Posterior vena cava (tissue), 2 donors: ENCODE measurements around the gene UNC45B. TPM values are rescaled to one million over a fixed set of nuclear protein-coding genes. Genes with fewer than 3 reads are reported as not detected.
"Not testable (repeated sequence)": the region's sequence is repeated elsewhere in the genome, so short reads cannot be mapped to it uniquely, and the experiment has no call there.

ENCODE experiments used
- DNase-seq: peaks from one replicate; pipeline ENCODE4 v3.0.0-alpha.2; 2020; ENCODE audit warnings: low spot score
- intact Hi-C, 2 donors: fragments of 100-400 bp; cut with DNase I; formaldehyde crosslinking; loops; one replicate each; pipeline versions ENCODE4 v1.14.1 to v1.14.2; 2022 to 2023
- total RNA-seq, 2 donors: library from RNA; stranded (reverse); fragmentation: NEBNext Ultra II Directional; extraction: Animal tissue kit (Norgen Biotek cat#: 25700); gene quantifications; one replicate each; pipeline ENCODE4 v1.2.1, GENCODE V29; 2021
- donor health status: DM: yes; HTN: yes; CAD: no.
- donor health status: DM: yes; HTN: yes; CAD: no.

UNC45B gene
- total RNA-seq, 2 donors from 2014 or later, result not detected

DNA sequence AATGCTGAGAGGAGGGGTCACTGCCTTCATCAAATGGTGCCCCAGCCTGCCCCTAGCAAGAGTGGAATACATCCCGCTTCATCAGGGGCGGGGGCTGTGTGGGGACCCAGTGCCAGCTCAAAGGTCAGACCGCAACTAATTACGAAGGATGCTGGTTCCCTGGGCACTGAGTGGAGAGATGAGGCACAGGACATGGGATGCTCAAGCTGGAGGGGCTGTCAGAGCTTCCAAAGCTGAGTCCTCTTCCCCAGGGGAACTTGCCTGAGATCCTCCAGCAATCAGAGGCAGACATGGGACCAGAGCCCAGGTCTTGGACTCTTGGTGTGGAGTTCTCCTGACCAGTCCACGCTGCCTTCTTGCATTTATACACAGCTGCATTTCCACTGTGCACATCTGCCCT, 18.9 kb downstream of the UNC45B start:
- no peak for DNase-seq

DNA sequence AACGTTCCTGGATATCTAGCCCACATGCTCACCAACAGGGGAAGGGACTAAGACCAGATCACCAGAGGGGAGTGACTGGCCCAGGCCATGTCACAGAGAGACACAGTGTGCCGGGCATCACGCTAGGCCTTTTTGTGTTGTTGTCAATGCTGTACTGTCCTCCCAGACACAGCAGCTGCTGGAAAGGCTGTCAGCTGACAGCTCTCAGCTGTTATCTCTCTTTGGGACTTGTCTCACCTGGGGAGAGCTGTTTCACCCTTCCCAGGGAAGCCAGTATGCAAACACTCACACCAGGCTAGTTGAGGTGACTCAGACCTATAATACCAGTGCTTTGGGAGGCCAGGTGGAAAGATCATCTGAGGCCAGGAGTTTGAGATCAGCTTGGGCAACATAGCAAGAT, 19.4 kb downstream of the UNC45B start:
- DNase-seq, result no peak
- intact Hi-C loops, result loop anchor here in 1 of 2 donors (10.0 kb wide), 1 partner anchor 378 kb away; no protein-coding TSS in a partner anchor

More for the DNA sequence above, 18.9 kb downstream of the UNC45B start:
- intact Hi-C loops, result loop anchor here in 1 of 2 donors (10.0 kb wide), 1 partner anchor 378 kb away; no protein-coding TSS in a partner anchor

- DNase-seq, result no peak
- intact Hi-C loops, result loop anchor here in 1 of 2 donors (10.0 kb wide), 1 partner anchor 377 kb away; no protein-coding TSS in a partner anchor
Observed at GRCh38 chr17:35167666-35168065, 20.0 kb downstream of the UNC45B start.

DNA sequence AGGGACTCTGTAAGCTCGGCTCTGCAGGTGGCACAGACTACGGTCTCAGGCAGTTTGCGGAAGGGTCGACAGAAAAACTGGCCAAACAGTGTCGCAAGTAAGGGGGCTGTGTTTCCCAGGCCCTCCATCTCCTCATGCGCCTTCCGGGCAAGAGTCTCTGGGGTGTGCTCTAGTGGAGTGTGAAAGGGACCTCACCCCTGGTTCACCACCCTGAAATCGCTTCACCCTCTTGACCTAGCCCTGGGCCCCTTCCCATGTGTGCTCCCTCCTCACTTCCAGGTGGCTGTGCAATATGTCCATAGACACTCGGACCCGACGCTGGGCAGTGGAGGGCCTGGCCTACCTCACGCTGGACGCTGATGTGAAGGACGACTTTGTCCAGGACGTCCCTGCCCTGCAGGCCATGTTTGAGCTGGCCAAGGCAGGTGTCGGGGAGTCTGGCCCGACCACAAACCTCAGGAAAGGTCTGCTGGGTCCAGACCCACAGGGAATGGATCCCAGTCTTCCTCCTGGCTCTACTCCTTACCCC, 22.3 kb downstream of the UNC45B start:
- DNase-seq, result no peak
- intact Hi-C loops, result loop anchor here (10.0 kb wide), 2 partner anchors 365 to 375 kb away; partner anchors contain the start of gene SLFN12L (in 1 of the 2)

- intact Hi-C loops, result loop anchor here in 1 of 2 donors (10.0 kb wide), 1 partner anchor 364 kb away; the partner anchor contains the start of gene SLFN12L
- DNase-seq, result no peak
Observed at GRCh38 chr17:35170968-35171771, 23.6 kb downstream of the UNC45B start.

GRCh38 chr17:35171834-35172233, 24.2 kb downstream of the UNC45B start:
- no peak for DNase-seq
- intact Hi-C loops, result loop anchor here in 1 of 2 donors (10.0 kb wide), 1 partner anchor 363 kb away; the partner anchor contains the start of gene SLFN12L

DNA sequence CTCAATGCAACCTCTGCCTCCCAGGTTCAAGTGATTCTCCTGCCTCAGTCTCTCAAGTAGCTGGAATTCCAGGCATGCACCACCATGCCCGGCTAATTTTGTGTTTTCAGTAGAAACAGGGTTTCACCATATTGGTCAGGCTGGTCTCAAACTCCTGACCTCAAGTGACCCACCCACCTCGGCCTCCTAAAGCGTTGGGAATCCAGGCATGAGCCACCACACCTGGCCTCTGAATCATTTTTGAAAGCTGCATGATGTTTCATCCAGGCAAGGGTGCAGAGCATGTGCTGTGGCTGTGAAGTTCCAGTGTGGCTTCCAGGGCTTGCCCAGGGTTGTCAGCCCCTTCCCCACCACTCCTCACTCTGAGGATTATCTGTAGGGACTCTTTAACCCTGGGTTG, 24.7 kb downstream of the UNC45B start:
- intact Hi-C loops, result loop anchor here in 1 of 2 donors (10.0 kb wide), 1 partner anchor 362 kb away; the partner anchor contains the start of gene SLFN12L
- DNase-seq, result not testable (repeated sequence)

- DNase-seq, result no peak
- intact Hi-C loops, result loop anchor here in 1 of 2 donors (10.0 kb wide), 1 partner anchor 360 kb away; the partner anchor contains the start of gene SLFN12L
Observed at GRCh38 chr17:35174835-35175334, 27.3 kb downstream of the UNC45B start.

- intact Hi-C loops, result loop anchor here in 1 of 2 donors (10.0 kb wide), 1 partner anchor 359 kb away; the partner anchor contains the start of gene SLFN12L
- no peak for DNase-seq
Observed at GRCh38 chr17:35175638-35176415, 28.2 kb downstream of the UNC45B start.

DNA sequence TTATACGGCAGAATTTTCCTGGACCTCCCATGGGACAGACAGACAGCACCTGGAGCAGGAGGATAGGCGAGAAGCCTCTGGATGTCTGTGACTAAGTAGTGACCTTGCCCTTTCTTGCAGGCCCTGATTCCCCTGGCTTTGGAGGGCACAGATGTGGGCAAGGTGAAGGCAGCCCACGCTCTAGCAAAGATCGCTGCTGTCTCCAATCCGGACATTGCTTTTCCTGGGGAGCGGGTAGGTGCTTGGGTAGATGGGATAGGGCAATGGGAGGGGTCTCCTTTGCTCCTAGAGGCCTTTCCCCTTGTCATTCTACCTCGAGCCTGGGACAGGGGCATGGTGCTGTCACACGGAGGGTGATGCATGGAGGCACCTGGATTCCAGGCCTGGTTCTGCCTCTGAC, 29.3 kb downstream of the UNC45B start:
- DNase-seq, result no peak
- intact Hi-C loops, result loop anchor here in 1 of 2 donors (10.0 kb wide), 1 partner anchor 358 kb away; the partner anchor contains the start of gene SLFN12L

- intact Hi-C loops, result loop anchor here in 1 of 2 donors (10.0 kb wide), 1 partner anchor 355 kb away; the partner anchor contains the start of gene SLFN12L
- DNase-seq, result not testable (repeated sequence)
Observed at GRCh38 chr17:35179379-35179778, 31.8 kb downstream of the UNC45B start.

DNA sequence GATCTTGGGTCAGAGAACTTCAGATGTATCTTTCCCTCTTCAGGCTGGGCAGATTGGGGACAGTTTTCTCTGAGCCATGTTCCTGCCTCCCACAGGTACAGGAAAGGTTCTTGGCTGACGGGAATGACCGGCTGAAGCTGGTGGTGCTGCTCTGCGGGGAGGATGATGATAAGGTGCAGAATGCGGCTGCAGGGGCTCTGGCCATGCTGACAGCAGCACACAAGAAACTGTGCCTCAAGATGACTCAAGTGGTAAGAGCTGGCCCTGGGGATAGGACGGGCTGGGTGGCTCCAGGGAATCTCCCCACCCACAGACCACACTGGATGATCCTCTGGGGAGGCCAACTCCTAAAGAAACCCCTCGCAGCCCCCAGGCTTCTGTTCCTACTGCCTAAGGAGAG, 35.7 kb downstream of the UNC45B start:
- DNase-seq, result no peak
- intact Hi-C loops, result no loop called here

- intact Hi-C loops, result no loop called here
Observed at GRCh38 chr17:35184274-35184673, 36.7 kb downstream of the UNC45B start.

DNA sequence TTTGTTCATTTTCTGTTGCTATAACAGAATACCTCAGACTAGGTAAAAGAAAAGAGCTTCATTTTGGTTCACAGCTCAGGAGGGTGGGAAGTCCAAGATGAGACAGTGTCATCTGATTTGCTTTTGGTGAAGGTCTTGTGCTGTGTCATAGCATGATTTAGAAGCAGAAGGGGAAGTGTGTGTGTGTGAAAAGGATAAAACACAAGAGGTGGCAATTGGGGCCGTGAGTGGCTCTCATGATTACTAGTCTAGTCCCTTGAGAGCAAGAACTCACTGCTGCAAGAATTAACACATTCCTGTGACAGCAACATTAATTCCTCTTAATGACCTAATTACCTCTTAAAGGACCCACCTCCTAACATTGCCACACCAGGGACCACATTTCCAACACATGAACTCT, 38.2 kb downstream of the UNC45B start:
- intact Hi-C loops, result no loop called here
- DNase-seq, result no peak

More at GRCh38 chr17:35184274-35184673, 36.7 kb downstream of the UNC45B start:
- DNase-seq, result no peak

- intact Hi-C loops, result no loop called here
- no peak for DNase-seq
Observed at GRCh38 chr17:35187481-35187880, 39.9 kb downstream of the UNC45B start.

DNA sequence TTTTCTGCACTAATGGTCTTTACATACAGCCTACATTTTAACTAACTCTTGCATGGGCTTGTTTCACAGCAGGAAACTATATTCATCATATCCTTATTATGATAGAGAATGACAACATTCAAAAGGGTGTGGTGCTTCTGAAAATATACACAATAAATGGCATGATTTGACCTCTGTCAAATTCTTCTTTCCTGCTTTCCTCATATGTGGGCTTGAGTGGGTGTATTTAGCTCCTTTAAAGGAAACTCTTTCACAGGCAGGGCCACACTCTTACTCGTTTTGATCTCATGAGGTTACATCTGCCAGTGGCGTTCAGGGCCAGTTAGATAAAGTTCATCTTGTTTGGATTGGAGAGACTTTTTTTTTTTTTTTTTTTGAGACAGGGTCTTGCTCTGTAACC, 40.5 kb downstream of the UNC45B start:
- no peak for DNase-seq
- intact Hi-C loops, result no loop called here

DNA sequence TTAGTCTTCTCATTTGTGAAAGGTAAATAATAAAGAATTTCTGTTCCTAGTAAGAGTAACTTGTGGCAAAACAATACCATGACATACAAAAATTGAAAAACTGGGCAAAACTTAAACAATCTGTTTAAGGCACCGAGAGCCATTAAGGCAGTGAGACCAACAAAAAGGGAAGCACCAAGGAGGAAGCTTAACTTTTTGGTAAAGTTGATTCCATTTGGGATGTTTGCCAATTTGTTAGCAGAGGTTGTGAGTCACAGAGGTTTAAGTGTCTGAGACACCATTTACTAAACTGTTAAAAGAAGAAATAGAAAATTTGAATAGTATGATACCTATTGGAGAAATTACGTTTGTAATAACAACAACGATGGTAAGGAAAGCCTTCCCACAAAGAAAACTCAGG, 41.7 kb downstream of the UNC45B start:
- DNase-seq, result no peak
- intact Hi-C loops, result no loop called here

GRCh38 chr17:35191001-35191695, 43.5 kb downstream of the UNC45B start:
- intact Hi-C loops, result no loop called here
- no peak for DNase-seq
